Fibroblast of skin of left biceps (primary cell): ENCODE data around the gene SRRM3.
A peak's percentile ranks its signal among the peaks of the same experiment; 100 is the strongest.
"Not testable (repeated sequence)": the region's sequence is repeated elsewhere in the genome, so short reads cannot be mapped to it uniquely, and the experiment has no call there.

Source experiments
- DNase-seq, 2 experiments: peaks; one replicate each; pipeline ENCODE4 v3.0.0-alpha.2; 2013; ENCODE audit warnings: low read depth in 2 of 2

SRRM3 gene

DNA sequence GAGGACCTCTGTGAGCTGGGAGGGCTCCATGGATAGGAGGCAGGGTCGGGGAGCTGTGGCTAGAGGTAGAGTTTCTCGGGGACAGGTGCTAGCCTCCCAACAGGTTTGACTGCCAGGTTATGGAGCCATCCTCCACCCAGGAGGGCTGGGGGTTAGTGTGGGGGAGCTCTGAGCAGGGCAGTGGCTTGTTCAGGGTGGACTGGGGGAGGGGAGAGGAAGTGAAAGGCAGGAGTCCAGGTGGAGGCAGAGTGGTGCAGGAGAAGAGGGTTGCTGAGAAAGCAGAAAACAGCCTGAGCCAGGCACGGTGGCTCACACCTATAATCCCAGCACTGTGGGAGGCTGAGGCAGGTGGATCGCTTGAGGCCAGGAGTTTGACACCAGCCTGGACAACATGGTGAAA lies 60.2 kb downstream of the SRRM3 start:
- no peak for DNase-seq

DNA sequence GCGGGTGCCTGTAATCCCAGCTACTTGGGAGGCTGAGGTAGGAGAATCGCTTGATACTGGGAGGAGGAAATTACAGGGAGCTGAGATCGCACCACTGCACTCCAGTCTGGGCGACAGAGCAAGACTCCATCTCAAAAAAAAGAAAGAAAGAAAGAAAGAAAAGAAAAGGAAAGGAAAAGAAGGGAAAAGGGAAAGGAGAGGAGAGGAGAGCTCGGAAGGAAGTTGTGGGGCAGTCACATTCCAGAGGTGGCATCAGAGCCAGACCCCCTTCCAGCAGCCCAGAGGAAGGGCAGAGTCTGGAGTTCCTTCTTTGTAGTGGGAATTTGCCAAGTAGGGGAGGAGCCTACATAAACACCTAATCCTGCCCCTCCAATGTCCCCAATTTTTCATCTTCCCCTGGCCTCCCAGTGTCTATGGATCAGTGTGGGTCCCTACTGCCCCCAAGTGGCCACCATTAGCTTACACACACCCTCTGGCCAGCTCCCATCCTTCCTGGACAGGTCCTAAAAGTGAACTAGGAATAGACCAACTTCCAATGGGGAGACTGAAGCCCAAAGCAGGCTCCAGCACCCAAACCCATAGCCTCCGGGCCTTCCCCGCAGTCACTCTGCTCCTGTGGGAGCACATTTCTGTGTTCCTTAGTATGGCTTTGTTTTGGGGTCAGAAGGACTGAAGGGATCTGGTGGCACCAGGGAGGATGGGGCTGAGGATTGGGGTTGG lies 61.1 kb downstream of the SRRM3 start:
- peak in 1 of 2 experiments; percentile 6 for DNase-seq

DNA sequence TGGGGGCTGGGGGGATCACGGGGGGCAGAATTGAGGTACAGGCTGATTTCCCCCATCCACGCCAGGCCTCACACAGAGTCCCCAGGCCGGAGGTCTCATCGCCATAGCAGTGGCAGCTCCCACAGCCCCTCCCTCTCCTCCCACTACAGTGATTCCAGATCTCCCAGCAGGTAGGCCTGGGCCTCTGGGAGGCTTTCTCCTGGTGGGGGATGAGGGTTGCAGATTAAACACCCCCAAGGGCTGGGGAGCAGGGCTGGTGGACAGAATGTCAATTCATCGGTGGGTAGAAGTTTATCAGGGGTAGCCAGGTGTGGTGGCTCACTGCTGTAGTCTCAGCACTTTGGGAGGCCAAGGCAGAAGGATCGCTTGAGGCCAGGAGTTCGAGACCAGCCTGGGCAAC lies 63.6 kb downstream of the SRRM3 start:
- no peak for DNase-seq

DNA sequence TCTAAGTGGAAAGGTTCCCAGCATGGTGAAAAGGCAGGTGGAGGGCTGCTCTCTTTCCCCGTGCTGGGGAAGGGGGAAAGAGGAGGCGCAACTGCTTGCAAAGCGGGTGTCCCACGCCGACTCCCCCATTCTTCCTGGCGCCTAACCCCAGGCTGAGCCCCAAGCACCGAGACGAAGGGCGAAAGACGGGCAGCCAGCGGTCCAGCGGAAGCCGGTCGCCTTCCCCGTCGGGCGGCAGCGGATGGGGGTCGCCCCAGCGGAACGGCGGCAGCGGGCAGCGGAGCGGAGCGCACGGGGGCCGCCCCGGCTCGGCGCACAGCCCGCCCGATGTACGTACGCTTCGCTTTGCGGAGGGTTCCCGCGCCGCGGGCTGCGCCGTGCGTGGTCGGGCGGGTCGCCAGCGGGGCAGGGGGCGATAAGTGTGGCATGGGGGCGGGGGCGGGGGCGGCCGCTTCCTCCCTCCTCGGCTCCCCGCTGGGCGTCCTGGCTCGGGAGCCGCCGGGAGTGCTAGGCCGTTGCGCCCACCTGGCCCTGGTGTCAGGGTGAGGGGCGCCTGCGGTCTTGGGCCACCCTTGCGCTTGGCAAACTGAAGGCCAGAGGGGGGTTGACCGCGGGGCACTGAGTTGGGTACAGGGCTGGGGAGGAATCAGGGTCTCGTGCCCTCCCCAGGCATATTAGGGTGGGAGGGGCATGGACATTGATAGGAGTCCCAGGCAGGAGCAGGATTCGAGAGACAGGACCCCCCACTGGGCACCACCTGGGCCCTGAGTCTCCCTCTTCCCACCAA lies 65.6 kb downstream of the SRRM3 start:
- no peak for DNase-seq

DNA sequence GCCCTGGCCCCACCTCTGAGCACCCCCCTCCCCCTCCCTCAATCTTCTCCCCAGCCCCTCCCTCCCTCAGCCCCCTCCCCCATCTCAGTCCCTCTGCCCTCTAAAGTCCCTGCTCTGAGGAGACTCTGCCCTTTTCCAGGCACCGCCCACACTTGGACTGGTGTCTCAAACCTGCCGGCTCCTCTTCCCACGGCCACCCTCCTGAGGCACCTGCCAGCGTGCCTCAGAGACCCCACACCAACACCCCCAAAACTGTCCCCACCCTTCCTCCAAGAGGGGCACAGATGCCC lies 66.1 kb downstream of the SRRM3 start:
- DNase-seq: no peak

DNA sequence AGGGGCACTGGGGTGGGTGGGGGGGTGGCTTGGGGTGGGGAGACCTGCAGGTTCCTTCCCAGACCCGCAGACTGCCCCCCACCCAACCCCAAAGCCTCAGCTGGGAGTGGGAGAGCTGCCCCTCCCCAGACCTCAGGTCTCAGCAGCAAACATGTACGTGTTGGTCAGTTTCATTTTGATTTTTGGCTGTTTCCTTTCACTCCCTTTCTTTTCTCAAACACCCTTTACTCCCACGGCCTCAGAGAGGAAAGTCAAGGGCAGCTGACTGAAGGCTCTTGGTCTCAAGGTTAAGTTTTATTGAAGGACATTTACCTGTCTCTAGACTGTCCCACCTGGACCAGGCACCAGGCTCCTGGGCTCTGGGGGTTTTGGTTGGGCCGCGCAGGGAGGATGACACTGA lies 66.7 kb downstream of the SRRM3 start:
- no peak for DNase-seq

DNA sequence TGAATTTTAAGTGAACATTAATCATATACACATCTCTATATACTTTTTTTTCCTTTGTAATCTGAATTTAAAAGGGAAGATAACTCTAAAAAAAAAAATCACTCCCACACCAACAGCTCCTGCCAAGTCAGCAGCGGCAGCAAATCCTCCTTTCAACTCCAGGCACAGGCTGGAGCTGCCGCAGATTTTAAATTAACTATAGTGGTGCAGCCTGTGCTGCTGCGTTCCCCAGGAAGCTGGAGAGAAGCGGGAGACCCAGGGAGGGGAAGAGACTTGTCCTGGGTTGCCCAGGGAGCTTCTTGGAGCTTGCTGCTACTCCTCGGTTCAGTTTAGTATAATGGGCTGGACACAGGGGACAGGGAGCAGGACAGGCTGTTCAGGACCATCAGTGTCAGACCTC lies 68.2 kb downstream of the SRRM3 start:
- DNase-seq: no peak

DNA sequence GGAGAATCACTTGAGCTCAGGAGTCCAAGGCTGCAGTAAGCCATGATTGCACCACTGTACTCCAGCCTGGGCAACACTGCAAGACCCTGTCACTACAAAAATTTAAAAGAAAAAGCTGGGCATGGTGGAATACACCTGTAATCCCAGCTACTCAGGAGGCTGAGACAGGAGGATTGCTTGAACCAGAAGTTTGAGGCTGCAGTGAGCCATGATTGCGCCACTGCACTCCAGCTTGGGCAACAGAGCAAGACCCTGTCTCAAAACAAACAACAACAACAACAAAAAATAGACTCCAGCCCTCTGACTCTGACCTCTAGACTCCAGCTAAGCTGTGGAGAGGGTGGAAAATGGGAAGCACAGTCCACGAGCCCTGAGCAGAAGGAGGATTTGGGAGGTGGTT lies 69.7 kb downstream of the SRRM3 start:
- DNase-seq: not testable (repeated sequence)

DNA sequence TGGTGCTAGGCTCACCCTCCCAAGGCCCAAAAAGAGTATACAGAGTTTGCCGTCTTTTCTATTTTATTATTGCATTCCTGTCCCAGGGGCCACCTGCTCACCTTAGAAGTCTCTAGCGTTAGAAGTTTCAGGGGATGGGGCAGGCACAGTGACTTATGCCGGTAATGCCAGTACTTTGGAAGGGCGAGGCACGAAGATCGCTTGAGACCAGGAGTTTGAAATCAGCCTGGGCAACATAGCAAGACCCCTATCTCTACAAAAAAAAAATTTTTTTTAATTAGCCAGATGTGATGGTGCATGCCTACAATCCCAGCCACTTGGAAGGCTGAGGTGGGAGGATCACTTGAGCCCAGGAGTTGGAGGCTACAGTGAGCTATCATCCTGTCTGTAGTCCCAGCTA lies 70.4 kb downstream of the SRRM3 start:
- DNase-seq: no peak

DNA sequence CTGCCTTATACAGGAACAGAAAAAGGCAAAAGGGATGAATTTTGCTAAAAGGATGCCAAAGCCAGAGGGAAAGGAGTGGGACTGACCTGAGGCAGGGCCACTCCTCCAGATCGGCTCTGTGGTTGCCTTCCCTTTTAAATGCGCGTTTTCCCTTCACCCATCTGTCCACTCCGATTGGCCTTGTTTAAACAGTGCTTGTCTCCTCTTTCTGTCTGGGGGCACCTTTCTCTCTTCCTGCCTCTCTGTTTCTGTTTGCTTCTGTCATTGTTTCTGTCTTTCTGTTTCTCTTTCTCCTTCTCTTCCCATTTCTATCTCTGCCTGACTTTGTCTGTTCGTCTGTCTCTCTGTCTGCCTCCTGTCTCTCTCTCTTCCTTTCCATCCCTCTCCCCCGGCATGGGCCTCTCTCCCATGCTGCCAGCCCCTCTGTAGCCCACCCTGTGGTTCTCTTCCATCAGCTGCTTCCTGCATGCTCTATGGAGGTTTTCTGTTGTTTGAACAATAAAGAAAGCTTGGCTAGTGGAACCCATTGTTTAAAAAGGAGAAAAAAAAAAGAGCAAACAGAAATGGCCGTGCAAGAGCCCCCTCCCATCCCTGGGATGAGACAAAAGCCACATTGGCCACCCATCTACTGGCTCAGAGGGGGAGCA lies 71.3 kb downstream of the SRRM3 start:
- DNase-seq: no peak

DNA sequence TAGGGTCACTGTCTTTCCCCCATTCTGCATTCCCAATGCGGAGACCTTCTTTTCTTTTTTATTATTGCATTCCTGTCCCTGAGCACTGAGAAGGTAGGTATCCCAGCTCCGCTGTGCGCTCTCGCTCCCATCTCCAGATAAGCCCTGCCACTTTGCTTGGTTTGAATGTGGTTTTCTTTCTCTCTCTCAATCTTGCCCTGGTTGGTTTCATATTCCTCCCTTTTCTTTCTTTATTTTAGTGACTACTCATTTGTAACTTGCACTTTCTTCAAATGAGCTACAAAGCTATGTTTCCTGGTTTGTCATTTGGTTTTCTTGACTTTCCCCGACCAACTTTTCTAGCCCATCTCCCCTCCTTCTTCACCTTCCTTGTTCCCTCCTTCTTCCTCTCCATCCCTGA lies 71.8 kb downstream of the SRRM3 start:
- DNase-seq: no peak

DNA sequence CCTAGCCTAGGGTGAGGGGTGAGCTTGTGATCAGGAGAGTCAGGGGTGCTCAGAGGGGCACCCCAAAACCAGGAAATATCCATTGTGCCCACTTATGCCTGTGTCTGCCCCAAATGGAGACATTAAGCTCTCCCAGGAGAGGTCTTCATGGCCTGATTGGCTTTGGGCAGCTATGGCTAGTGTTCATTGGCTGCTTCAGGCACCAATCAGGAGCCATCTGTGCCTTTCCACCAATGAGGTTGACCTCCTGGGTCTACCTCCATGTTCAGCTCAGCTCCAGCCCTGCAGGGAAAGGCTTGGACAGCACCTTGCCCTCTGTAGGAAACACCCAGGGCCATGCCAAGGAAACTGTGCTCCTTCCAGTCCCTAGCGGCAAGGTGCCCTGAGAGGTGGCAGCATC lies 76.8 kb downstream of the SRRM3 start:
- no peak for DNase-seq

DNA sequence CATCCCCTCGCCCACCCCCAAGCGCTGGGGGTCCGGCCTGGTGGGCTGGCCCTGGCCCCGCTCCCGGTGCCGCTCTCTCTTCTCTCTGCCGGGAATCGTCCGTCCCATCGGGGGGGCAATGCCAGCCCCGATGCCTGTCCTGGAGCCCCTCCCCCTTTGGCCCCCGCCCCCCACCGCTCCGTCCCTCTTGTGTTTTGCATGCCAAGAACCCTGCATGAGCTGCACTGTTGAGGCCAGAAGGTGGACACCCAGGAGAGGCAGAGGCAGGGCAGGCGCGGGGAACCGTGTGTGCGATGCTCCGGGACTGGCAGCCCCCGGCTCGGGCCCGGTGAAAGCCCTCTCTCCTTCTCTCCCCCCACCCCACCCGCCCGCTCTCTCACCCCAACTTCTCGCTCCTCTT lies 78.7 kb downstream of the SRRM3 start:
- no peak for DNase-seq

DNA sequence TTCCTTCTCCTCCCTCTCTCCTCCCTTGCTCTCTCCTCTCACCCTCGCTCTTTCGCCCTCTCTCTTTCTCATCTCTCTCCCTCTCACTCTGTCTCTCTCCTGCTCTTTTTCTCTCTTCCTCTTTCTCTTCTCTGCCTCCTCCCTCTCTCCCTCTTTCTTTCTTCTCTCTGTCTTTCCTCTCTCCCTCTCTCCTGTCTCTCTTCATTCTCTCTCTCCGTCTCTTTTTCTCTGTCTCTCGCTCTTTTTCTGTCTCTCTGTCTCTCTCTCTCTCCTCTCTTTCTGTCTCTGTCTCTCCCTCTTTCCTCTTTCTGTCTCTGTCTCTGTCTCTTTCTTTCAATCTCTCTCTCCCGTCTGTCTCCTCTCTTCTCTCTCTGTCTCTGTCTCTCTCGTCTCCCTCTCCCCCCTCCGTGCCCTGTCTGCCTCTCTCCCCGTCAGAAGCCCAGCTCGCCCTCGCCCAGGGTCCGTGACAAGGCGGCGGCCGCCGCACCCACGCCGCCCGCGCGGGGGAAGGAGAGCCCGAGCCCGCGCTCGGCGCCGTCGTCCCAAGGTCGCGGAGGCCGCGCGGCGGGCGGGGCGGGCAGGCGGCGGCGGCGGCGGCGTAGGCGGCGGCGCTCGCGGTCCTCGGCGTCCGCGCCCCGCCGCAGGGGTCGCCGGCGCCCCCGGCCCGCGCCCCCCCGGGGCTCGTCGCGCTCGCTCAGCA lies 79.5 kb downstream of the SRRM3 start:
- no peak for DNase-seq

DNA sequence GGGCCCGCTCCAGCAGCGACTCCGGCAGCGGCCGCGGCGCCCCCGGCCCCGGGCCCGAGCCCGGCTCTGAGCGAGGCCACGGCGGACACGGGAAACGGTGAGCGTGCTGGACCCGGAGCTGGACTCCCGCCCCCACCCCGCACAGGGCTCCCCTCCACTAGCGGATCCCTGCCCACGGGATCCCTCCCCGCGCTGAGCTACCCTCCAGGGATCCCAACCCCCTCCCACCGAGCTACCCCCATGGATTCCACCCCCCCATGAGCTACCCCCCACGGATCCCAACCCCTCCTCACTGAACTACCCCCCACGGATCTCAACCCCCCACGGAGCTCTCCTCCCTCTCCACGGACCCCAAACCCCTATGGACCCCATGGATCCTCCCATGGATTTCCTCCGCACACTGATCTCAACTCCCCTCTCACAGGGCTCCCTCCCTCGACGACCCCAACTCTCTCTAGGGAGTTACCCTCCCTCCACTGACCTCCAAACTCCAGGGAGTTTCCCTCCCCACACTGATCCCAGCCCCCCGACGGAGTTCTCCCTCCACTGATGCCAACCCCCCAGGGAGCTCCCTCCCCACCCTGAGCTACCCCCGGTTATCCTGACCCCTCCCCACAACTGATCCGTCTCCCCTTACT lies 80.1 kb downstream of the SRRM3 start:
- no peak for DNase-seq

DNA sequence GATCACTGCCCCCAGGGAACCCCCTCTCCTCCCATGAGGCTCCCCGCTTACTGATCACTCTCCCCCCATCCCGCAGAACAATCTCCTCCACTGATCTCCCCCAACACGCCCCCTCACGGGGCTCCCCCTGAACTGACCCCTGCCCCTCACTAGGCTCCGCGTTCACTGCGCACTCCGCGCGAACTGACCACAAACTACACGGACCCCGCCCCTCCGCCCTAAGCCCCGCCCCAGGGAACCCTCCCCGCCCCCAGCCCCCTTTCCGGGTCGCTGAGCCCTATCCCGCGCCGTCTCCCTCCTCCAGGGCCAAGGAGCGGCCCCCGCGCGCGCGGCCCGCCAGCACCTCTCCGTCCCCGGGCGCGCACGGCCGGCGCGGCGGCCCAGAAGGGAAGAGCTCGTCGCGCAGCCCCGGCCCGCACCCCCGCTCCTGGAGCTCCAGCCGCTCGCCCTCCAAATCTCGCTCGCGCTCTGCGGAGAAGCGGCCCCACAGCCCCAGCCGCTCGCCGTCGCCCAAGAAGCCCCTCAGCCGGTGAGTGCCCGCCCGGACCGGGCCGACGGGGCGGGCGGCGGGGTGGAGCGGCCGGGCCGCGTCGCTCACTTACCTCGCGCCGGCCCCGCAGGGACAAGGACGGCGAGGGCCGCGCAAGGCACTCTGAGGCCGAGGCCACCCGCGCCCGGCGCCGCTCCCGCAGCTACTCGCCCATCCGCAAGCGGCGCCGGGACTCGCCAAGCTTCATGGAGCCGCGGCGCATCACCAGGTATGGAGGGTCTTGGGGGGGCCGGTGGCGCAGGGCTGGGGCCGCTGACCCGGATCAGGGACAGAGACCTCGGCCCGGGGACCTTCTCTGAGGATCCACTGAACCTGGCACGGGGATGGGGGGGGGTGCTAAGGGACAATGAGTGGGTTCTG lies 80.9 kb downstream of the SRRM3 start:
- DNase-seq: no peak

DNA sequence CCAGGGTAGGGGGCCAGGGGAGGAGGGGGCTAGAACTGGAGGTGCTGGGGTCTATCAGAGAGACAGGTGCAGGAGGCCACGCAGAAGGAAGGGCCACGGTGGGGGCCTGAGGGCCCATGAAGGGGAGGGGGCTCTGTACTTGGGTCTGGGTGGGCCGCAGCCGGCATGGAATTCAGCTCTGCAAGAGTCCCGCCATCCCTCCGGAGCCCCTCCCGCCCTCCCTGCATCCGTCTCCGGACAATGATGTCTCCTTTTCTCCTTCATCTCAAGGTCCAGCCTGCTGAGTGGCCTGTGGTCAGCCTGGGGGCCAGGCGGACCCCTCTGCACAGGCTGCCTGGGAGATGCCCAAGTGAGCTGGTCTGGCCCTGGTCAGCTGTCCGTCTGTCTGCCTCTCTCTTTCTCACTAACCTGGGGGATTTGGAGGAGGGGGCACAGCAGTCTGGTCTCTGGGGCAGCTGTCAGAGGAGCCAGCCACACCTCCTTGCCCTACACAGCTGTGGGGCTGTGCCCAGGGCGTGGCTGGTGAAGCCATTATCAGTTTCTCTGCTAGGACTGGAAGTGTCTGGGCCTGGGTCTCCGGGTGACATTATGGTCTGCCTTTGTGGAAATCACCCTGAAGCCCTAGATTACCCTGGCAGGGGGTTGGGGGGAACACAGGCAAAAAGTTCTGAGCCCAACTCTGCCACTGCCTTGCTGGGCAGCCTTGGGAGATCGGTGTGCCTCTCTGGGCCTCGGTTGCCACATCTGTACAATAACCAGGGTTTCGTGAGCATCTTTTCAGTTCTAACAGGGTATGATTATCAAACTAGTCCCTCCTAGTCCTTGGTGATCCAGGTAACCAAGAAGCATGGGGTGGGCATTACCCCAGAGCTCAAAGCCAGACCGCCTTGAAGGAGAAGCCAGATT lies 81.8 kb downstream of the SRRM3 start:
- no peak for DNase-seq

DNA sequence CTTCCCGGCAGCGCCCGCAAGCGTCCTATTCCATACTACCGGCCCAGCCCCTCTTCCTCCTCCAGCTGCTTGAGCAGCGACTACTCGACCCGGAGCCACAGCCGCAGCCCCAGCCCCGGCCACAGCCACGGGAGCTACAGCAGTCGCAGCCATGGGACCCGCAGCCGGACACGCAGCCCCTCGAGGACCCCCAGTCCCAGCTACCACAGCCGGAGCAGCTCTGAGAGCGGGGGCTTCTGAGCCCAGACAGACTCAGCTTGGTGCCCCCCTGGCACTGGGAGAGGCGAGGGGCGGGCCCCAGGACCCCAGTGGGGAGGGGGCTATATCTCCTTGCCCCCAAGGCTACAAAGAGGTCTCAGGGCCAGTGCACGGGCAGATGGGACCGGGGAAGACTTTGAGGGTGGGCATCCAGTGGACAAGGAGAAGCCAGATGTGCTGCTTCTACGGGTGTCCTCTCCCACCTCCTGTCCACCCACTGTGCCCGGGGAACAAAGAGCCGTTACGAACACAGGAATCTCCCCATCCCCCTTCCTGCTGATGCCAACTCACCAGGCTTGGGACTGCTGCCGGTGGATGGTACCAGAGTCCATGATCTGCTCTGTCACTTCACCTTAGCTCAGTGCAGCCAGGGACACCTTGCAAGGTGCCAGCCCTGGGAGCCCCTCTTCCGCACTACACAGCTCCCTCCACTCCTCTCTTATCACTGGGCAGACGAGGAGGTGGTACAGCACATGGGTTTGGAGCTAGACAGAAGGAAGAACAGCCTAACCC lies 84.1 kb downstream of the SRRM3 start:
- DNase-seq: no peak

DNA sequence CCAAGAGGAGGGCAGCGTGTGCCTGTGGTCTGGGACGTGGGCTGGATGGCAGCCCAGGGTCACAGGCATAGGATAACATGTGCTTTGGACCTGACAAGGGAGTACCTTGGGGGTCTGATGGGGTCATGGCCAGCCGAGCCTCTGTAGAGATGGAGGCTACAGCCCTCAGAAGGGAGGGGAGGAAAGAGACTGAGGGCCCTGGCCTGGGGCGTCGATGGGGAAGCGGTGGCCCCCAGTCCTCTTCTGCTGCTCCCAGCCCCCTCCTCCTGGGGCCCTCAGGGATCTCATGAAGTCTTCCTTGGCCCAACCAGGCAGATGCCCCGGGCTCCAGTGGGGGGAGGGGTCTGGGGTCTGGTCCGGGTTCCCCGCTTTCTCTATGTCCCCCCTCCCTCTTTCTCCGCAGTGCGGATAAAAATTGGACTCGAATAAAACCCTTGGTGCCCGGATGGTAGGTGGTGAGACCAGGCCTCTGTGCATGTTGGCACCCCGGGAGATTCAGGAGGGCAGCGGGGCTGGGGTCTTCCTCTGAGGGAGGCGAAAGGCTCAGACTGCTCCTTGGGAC lies 85.2 kb downstream of the SRRM3 start:
- no peak for DNase-seq
